NCI-H2227 (cell line): ENCODE results near the gene SGIP1.

Experiments used
- DNase-seq: peaks from one replicate; lab custom pipeline; 2025; ENCODE audit not compliant: unreplicated experiment; lab: John Stamatoyannopoulos, UW

Gene SGIP1

GRCh38 chr1:66676613-66677298 is 142.8 kb downstream of the SGIP1 start:
- DNase-seq, result no peak

GRCh38 chr1:66678146-66678545 is 144.2 kb downstream of the SGIP1 start:
- no peak for DNase-seq

- no peak for DNase-seq
These were observed 145.2 kb downstream of the SGIP1 start for GRCh38 chr1:66679140-66679539.

GRCh38 chr1:66681686-66682085 is 147.7 kb downstream of the SGIP1 start:
- no peak for DNase-seq

- no peak for DNase-seq
These were observed 148.2 kb downstream of the SGIP1 start for GRCh38 chr1:66682106-66682505.

GRCh38 chr1:66684353-66684752 is 150.4 kb downstream of the SGIP1 start:
- no peak for DNase-seq

GRCh38 chr1:66685265-66685664 is 151.3 kb downstream of the SGIP1 start:
- DNase-seq, result no peak

- no peak for DNase-seq
These were observed 151.7 kb downstream of the SGIP1 start for GRCh38 chr1:66685670-66686069.

GRCh38 chr1:66686406-66686805 is 152.5 kb downstream of the SGIP1 start:
- DNase-seq, result no peak

GRCh38 chr1:66687358-66687757 is 153.4 kb downstream of the SGIP1 start:
- no peak for DNase-seq

GRCh38 chr1:66690666-66691381 is 156.9 kb downstream of the SGIP1 start:
- DNase-seq, result no peak

GRCh38 chr1:66692681-66693080 is 158.7 kb downstream of the SGIP1 start:
- DNase-seq, result no peak

GRCh38 chr1:66693856-66694255 is 159.9 kb downstream of the SGIP1 start:
- DNase-seq, result no peak

GRCh38 chr1:66695116-66695515 is 161.2 kb downstream of the SGIP1 start:
- peak; percentile 21 for DNase-seq

GRCh38 chr1:66696771-66697170 is 162.8 kb downstream of the SGIP1 start:
- no peak for DNase-seq

GRCh38 chr1:66699213-66699612 is 165.3 kb downstream of the SGIP1 start:
- no peak for DNase-seq

- DNase-seq, result peak; percentile 61
These were observed 170.4 kb downstream of the SGIP1 start for GRCh38 chr1:66704177-66704875.

GRCh38 chr1:66705110-66705509 is 171.2 kb downstream of the SGIP1 start:
- peak; percentile 9 for DNase-seq

- peak; percentile 12 for DNase-seq
These were observed 177.5 kb downstream of the SGIP1 start for GRCh38 chr1:66711420-66711819.

- DNase-seq, result no peak
These were observed 178.9 kb downstream of the SGIP1 start for GRCh38 chr1:66712839-66713238.

GRCh38 chr1:66723985-66724384 is 190.0 kb downstream of the SGIP1 start:
- no peak for DNase-seq
